Right lobe of liver (tissue), 6 donors: Measurements from ENCODE around the gene PPP1R2B. TPM values are rescaled to one million over a fixed set of nuclear protein-coding genes. Genes with fewer than 3 reads are reported as not detected.

Experiments
- ATAC-seq, 4 donors: fragments of 200-7000 bp; cut with Tn5 transposase; one replicate each; pipeline ENCODE4 v1.9.1; 2020; ENCODE audit warnings: mild to moderate bottlenecking in 4 of 4, moderate library complexity in 4 of 4
- DNase-seq, 3 donors: peaks; one replicate each; pipeline ENCODE4 v3.0.0-alpha.2; 2020
- H3K27ac ChIP-seq, 3 donors: fragments of 200-600 bp; one replicate each; pipeline ENCODE4 v1.8.0; 2022
- H3K27me3 ChIP-seq, 2 donors: fragments of 200-600 bp; one replicate each; pipeline ENCODE4 v1.8.0; 2022
- H3K36me3 ChIP-seq, 4 donors: fragments of 200-600 bp; sonication (generic) in 1 of 4; one replicate each; pipeline versions ENCODE4 v1.5.1 to v1.8.0; 2017 to 2022; ENCODE audit warnings: control low read depth in 1 of 4
- H3K4me1 ChIP-seq, 4 donors: fragments of 200-600 bp; sonication (generic) in 1 of 4; one replicate each; pipeline versions ENCODE4 v1.5.1 to v1.8.0; 2017 to 2022; ENCODE audit warnings: control low read depth in 1 of 4
- H3K4me3 ChIP-seq, 3 donors: fragments of 200-600 bp; one replicate each; pipeline ENCODE4 v1.8.0; 2022
- H3K9me3 ChIP-seq, 4 donors: fragments of 200-600 bp; sonication (generic) in 1 of 4; one replicate each; pipeline versions ENCODE4 v1.5.1 to v1.8.0; 2017 to 2022; ENCODE audit warnings: control low read depth in 1 of 4
- CTCF ChIP-seq, 4 donors: fragments of 200-600 bp in 3 of 4; fragments of 450-650 bp in 1 of 4; IDR thresholded peaks; one replicate each; pipeline versions ENCODE4 v1.5.1 to v1.8.0; 2016 to 2022; ENCODE audit warnings: antibody characterized with exemption in 4 of 4, mild to moderate bottlenecking in 2 of 4
- POLR2A ChIP-seq: fragments of 450-650 bp; IDR thresholded peaks from one replicate; pipeline ENCODE4 v1.6.1; 2017; ENCODE audit warnings: antibody characterized with exemption, mild to moderate bottlenecking
- WGBS: methylation state at CpG from one replicate; pipeline ENCODE4 v1.1.6; 2018; ENCODE audit warnings: low coverage, low lambda C conversion rate; ENCODE audit not compliant: insufficient coverage; ENCODE audit errors: missing lambda C conversion rate; 5-methylcytosine and 5-hydroxymethylcytosine counted together
- intact Hi-C, 2 donors: fragments of 100-400 bp; cut with DNase I; formaldehyde crosslinking; loops; one replicate each; pipeline versions ENCODE4 v1.11.2 to v1.14.1; 2022
- total RNA-seq, 6 experiments: library from RNA; depleted of rRNA in 2 of 6; stranded (reverse); fragments of >200 nt in 2 of 6; fragmentation: NEBNext Ultra II Directional in 3 of 6; extraction: Animal tissue kit (Norgen Biotek cat#: 25700) in 3 of 6; gene quantifications; one replicate each; pipeline versions ENCODE4 v1.1.0 to v1.2.4, GENCODE V29; 2016 to 2023
- donor health status: DM: no; HTN: yes; CAD: no.
- donor health status: DM: no; HTN: no; CAD: no.
- donor health status: DM: no; HTN: no; CAD: no.
- donor health status: DM: no; HTN: yes; CAD: no.
- donor health status: DM: no; HTN: yes; CAD: no.

Gene PPP1R2B
- total RNA-seq, 6 experiments from 2014 or later: not detected

- TF ChIP-seq CTCF (IDR thresholded peaks at IDR 0.05) (peak; percentile 41 to 54 (median 42)), POLR2A (no peak)
- DNase-seq: no peak
- peak; percentile 53 to 66 (median 60) for ATAC-seq
- 11% methylated on average over 2 of the region's 2 CpGs for WGBS
- no peak overlapping the region for H3K4me3 ChIP-seq
- no peaks in the 10 kb centered on the region for H3K9me3 ChIP-seq
- no peaks in the 10 kb centered on the region for H3K27me3 ChIP-seq
- H3K27ac ChIP-seq: no peak overlapping the region
- intact Hi-C loops: no loop called here
- no peaks in the 10 kb centered on the region for H3K36me3 ChIP-seq
- H3K4me1 ChIP-seq: no peaks in the 10 kb centered on the region
Measured at GRCh38 chr5:156824800-156825199, 25.3 kb upstream of the PPP1R2B start.

- Histone ChIP-seq H3K27ac (no peak overlapping the region), H3K4me1 (no peaks in the 10 kb centered on the region), H3K27me3 (no peaks in the 10 kb centered on the region), H3K36me3 (no peaks in the 10 kb centered on the region), H3K9me3 (no peaks in the 10 kb centered on the region), H3K4me3 (no peak overlapping the region)
- intact Hi-C loops: no loop called here
- WGBS: 34% methylated on average over 3 of the region's 3 CpGs
- ATAC-seq (no peak), DNase-seq (no peak)
- no peak for TF ChIP-seq CTCF (IDR thresholded peaks at IDR 0.05)
Measured at GRCh38 chr5:156825688-156826087, 24.4 kb upstream of the PPP1R2B start.

- Histone ChIP-seq H3K9me3 (no peaks in the 10 kb centered on the region), H3K4me1 (no peaks in the 10 kb centered on the region), H3K36me3 (no peaks in the 10 kb centered on the region), H3K27me3 (no peaks in the 10 kb centered on the region), H3K4me3 (no peak overlapping the region), H3K27ac (no peak overlapping the region)
- no peak for ATAC-seq
- WGBS: 41% methylated on average over 4 of the region's 4 CpGs
- no peak for DNase-seq
- intact Hi-C loops: no loop called here
- TF ChIP-seq POLR2A (no peak), CTCF (IDR thresholded peaks at IDR 0.05) (no peak)
Measured at GRCh38 chr5:156826150-156826549, 23.9 kb upstream of the PPP1R2B start.

- Histone ChIP-seq H3K9me3 (no peaks in the 10 kb centered on the region), H3K27me3 (no peaks in the 10 kb centered on the region), H3K4me3 (no peak overlapping the region), H3K4me1 (no peaks in the 10 kb centered on the region), H3K36me3 (no peaks in the 10 kb centered on the region), H3K27ac (no peak overlapping the region)
- intact Hi-C loops: no loop called here
- 55% methylated on average over 6 of the region's 6 CpGs for WGBS
- ATAC-seq: no peak
- TF ChIP-seq CTCF (IDR thresholded peaks at IDR 0.05): no peak
- no peak for TF ChIP-seq POLR2A
- no peak for DNase-seq
Measured at GRCh38 chr5:156834916-156835315, 15.2 kb upstream of the PPP1R2B start.

- no peak for TF ChIP-seq POLR2A
- TF ChIP-seq CTCF (IDR thresholded peaks at IDR 0.05): peak in 2 of 4 donors; percentile 10 to 23
- H3K27ac ChIP-seq: no peak overlapping the region
- 78% methylated on average over 3 of the region's 3 CpGs for WGBS
Measured at GRCh38 chr5:156835905-156836304, 14.2 kb upstream of the PPP1R2B start.

More at GRCh38 chr5:156835905-156836304, 14.2 kb upstream of the PPP1R2B start:
- DNase-seq: no peak
- intact Hi-C loops: no loop called here
- no peaks in the 10 kb centered on the region for H3K27me3 ChIP-seq
- no peak for ATAC-seq
- H3K36me3 ChIP-seq: no peaks in the 10 kb centered on the region
- no peak overlapping the region for H3K4me3 ChIP-seq
- H3K9me3 ChIP-seq: no peaks in the 10 kb centered on the region
- no peaks in the 10 kb centered on the region for H3K4me1 ChIP-seq
